HepG2 (cell line): ENCODE results near the gene TNFAIP1. TPM values are rescaled to one million over a fixed set of nuclear protein-coding genes. Genes with fewer than 3 reads are reported as not detected.

ENCODE experiments used
- ATAC-seq: fragments of 200-7000 bp; cut with Tn5 transposase; 3 replicates; pipeline ENCODE4 v1.9.1; 2020; ENCODE audit warnings: mild to moderate bottlenecking, moderate library complexity
- BruUV-seq: library from RNA; stranded (reverse); fragments of 400-500 nt; replicated peaks from 2 replicates; lab custom pipeline; 2021; lab: Mats Ljungman, UMichigan
- CTCF ChIA-PET: fragments of 300-600 bp; formaldehyde crosslinking; extraction: SDS; loops from one replicate; lab custom pipeline; 2021; ENCODE audit warnings: low total read pairs, inconsistent platforms, low intra/inter-chr PET ratio; lab: Yijun Ruan, JAX
- POLR2A ChIA-PET: fragments of 350-600 bp; sonication (Branson Sonifier 250); formaldehyde crosslinking; loops from one replicate; lab custom pipeline; 2020; ENCODE audit warnings: antibody characterized with exemption, inconsistent platforms; lab: Yijun Ruan, JAX
- DNase-seq: peaks from one replicate; pipeline ENCODE4 v3.0.0-alpha.2; 2015; ENCODE audit warnings: low spot score
- FAIRE-seq: peaks from 3 replicates; lab custom pipeline; 2011; peaks lifted over from hg19 to GRCh38; lab: Jason Lieb, UNC
- H2AFZ ChIP-seq: one replicate; pipeline ENCODE4 v1.6.1; 2011; ENCODE audit warnings: low read length, inconsistent platforms
- H3K27ac ChIP-seq: fragments of 300-600 bp; 3 replicates; pipeline ENCODE4 v1.8.0; 2011; ENCODE audit warnings: mixed run types, mild to moderate bottlenecking, mixed read lengths, low read length, inconsistent platforms; ENCODE audit not compliant: insufficient read depth; ENCODE audit errors: extremely low read length
- H3K27me3 ChIP-seq, 2 experiments: fragments of 200-600 bp in 1 of 2; 2 replicates in 1 of 2; 3 replicates in 1 of 2; pipeline versions ENCODE4 v1.6.0 to v1.8.0; 2011; ENCODE audit warnings: low read length in 2 of 2, mild to moderate bottlenecking in 2 of 2, moderate library complexity in 2 of 2, inconsistent platforms in 1 of 2; ENCODE audit not compliant: insufficient read depth in 2 of 2, control insufficient read depth in 1 of 2
- H3K36me3 ChIP-seq, 2 experiments: fragments of 200-600 bp in 1 of 2; replicated peaks in 1 of 2; 2 replicates in 1 of 2; 3 replicates in 1 of 2; pipeline versions ENCODE4 v1.5.1 to v1.8.0; 2011; ENCODE audit warnings: low read length in 2 of 2, inconsistent platforms in 1 of 2; ENCODE audit not compliant: insufficient read depth in 2 of 2, control insufficient read depth in 1 of 2
- H3K4me1 ChIP-seq: 2 replicates; pipeline ENCODE4 v1.5.1; 2012; ENCODE audit warnings: low read length, inconsistent platforms; ENCODE audit not compliant: insufficient read depth
- H3K4me2 ChIP-seq: 2 replicates; pipeline ENCODE4 v1.6.0; 2011; ENCODE audit warnings: low read depth, low read length, inconsistent platforms
- H3K4me3 ChIP-seq, 3 experiments: fragments of 200-600 bp in 1 of 3; sonication (generic), shearing (Covaris generic) in 1 of 3; replicated peaks in 1 of 3; 2 replicates each; pipeline ENCODE4 v1.5.1; 2011 to 2016; ENCODE audit warnings: low read length in 3 of 3, inconsistent platforms in 2 of 3, low read depth in 2 of 3, mild to moderate bottlenecking in 2 of 3, control low read depth in 1 of 3, mixed read lengths in 1 of 3; ENCODE audit not compliant: insufficient read depth in 1 of 3
- H3K79me2 ChIP-seq: one replicate; pipeline ENCODE4 v1.6.1; 2011; ENCODE audit warnings: low read length, inconsistent platforms; ENCODE audit not compliant: insufficient read depth
- H3K9ac ChIP-seq: 2 replicates; pipeline ENCODE4 v1.6.0; 2011; ENCODE audit warnings: mild to moderate bottlenecking, low read depth, low read length, inconsistent platforms; ENCODE audit not compliant: insufficient read depth
- H3K9me3 ChIP-seq: 2 replicates; pipeline ENCODE4 v1.5.1; 2012; ENCODE audit warnings: mild to moderate bottlenecking, low read length
- H4K20me1 ChIP-seq: 2 replicates; pipeline ENCODE4 v1.6.0; 2011; ENCODE audit warnings: inconsistent platforms, mild to moderate bottlenecking, low read length, moderate library complexity; ENCODE audit not compliant: insufficient read depth
- BRD4 ChIP-seq: sonication (generic); formaldehyde crosslinking; IDR thresholded peaks from 2 replicates; pipeline ENCODE4 v1.4.0; 2020; ENCODE audit warnings: missing genetic modification reagents
- HNRNPUL1 ChIP-seq: fragments of 200-400 bp; formaldehyde crosslinking; IDR thresholded peaks from 2 replicates; pipeline ENCODE4 v1.6.1; 2017; ENCODE audit warnings: low read depth, mild to moderate bottlenecking, low read length, moderate library complexity
- TSC22D2 ChIP-seq: sonication (generic); formaldehyde crosslinking; IDR thresholded peaks from 2 replicates; pipeline ENCODE4 v1.5.1; 2020; ENCODE audit warnings: missing genetic modification reagents, mild to moderate bottlenecking, borderline replicate concordance
- ZBTB21 ChIP-seq: sonication (generic); formaldehyde crosslinking; IDR thresholded peaks from 2 replicates; pipeline ENCODE4 v1.4.0; 2020; ENCODE audit warnings: missing genetic modification reagents
- ZMYM3 ChIP-seq: sonication (generic); formaldehyde crosslinking; IDR thresholded peaks from 2 replicates; pipeline ENCODE4 v1.5.1; 2020; ENCODE audit warnings: mild to moderate bottlenecking, missing genetic modification reagents
- ZNF615 ChIP-seq: sonication (generic); formaldehyde crosslinking; IDR thresholded peaks from 2 replicates; pipeline ENCODE4 v1.5.0; 2020; ENCODE audit warnings: mild to moderate bottlenecking, missing genetic modification reagents, borderline replicate concordance
- in situ Hi-C: cut with HindIII; loops from 2 replicates; pipeline ENCODE4 v1.10.0; 2017; ENCODE audit warnings: low pct_unique_long_range_greater_than_20kb; ENCODE audit not compliant: extremely low pct_ligation_motif_present
- intact Hi-C: fragments of 100-400 bp; cut with micrococcal nuclease; formaldehyde crosslinking; loops from one replicate; pipeline ENCODE4 v1.10.0; 2022; ENCODE audit not compliant: unreplicated experiment
- polyA plus RNA-seq, 8 experiments: library from polyadenylated mRNA; depleted of rRNA in 3 of 8; stranded (reverse) in 7 of 8; unstranded in 1 of 8; fragments of >200 nt; fragmentation: Illumina TruSeq in 4 of 8; extraction: Trizol in 4 of 8; gene quantifications; 2 replicates each; pipeline versions ENCODE4 v1.2.1 to v1.2.3, GENCODE V29; 2011 to 2016; ENCODE audit warnings: low read depth in 4 of 8, missing spikeins in 1 of 8, mixed read lengths in 1 of 8; ENCODE audit not compliant: insufficient read depth in 1 of 8
- total RNA-seq, 5 experiments: library from RNA; depleted of rRNA; stranded (reverse); fragments of >200 nt; fragmentation: Illumina TruSeq; extraction: Trizol; gene quantifications; 2 replicates each; pipeline ENCODE4 v1.2.3, GENCODE V29; 2016; ENCODE audit warnings: low read depth in 1 of 5
- TF ChIP-seq, protein P1 (sequence below): IDR thresholded peaks from 2 replicates; pipeline ENCODE4 v1.6.1; 2016; ENCODE audit warnings: missing compliant biosample characterization, missing genetic modification reagents, borderline replicate concordance
- TF ChIP-seq, protein P2 (sequence below): sonication (generic); formaldehyde crosslinking; IDR thresholded peaks from 2 replicates; pipeline ENCODE4 v1.4.0; 2020; ENCODE audit warnings: mild to moderate bottlenecking, missing genetic modification reagents
- TF ChIP-seq, protein P3 (sequence below): sonication (generic); formaldehyde crosslinking; IDR thresholded peaks from 2 replicates; pipeline ENCODE4 v1.8.0; 2022; ENCODE audit warnings: mild to moderate bottlenecking, missing genetic modification reagents, moderate library complexity
- TF ChIP-seq, protein P4 (sequence below): sonication (generic); formaldehyde crosslinking; IDR thresholded peaks from 2 replicates; pipeline ENCODE4; 2020; ENCODE audit warnings: missing genetic modification reagents, mild to moderate bottlenecking, borderline replicate concordance
- TF ChIP-seq, protein P5 (sequence below): sonication (generic); formaldehyde crosslinking; IDR thresholded peaks from 2 replicates; pipeline ENCODE4 v1.4.0; 2020; ENCODE audit warnings: missing genetic modification reagents
- TF ChIP-seq, protein P6 (sequence below): sonication (generic); formaldehyde crosslinking; IDR thresholded peaks from 2 replicates; pipeline ENCODE4 v1.9.0; 2021; ENCODE audit warnings: missing genetic modification reagents, borderline replicate concordance

Gene TNFAIP1
- total and polyA plus RNA-seq, 2 of the 13 experiments (the other 11 are each of a cell fraction or from before 2014, with no cell fraction given), result 17.5 to 40.6 TPM

DNA sequence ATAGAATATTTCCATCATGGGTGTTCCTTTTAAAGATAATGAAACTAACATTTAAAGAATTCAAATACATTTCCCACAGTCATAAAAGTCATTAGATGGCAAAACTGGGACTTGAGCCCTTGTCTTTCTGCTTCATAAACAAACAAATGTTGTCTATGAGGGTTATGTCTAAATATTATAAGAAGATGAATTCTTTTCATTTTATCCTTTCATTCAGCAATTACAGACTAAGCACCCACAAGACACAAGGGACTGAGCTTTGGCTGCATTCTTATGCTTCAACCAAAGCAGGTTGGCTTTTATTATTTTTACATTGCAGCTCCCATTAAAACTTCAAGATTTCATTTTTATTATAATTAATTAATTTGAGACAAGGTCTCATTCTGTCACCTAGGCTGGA, 50.8 kb downstream of the TNFAIP1 start:
- Histone ChIP-seq H4K20me1 (no peaks in the 10 kb centered on the region), H3K9me3 (no peaks in the 10 kb centered on the region), H2AFZ (no peak overlapping the region), H3K79me2 (no peaks in the 10 kb centered on the region), H3K36me3 (no peaks in the 10 kb centered on the region), H3K9ac (no peak overlapping the region), H3K4me2 (no peak overlapping the region), H3K27ac (no peak overlapping the region), H3K4me3 (no peak overlapping the region), H3K27me3 (no peaks in the 10 kb centered on the region), H3K4me1 (peaks cover 13% of the 10 kb centered on the region)
- intact Hi-C loops (no loop called here), in situ Hi-C loops (no loop called here)
- ChIA-PET CTCF (no interaction called here), POLR2A (no interaction called here)
- no peak for DNase-seq
- no peak for FAIRE-seq
- ATAC-seq, result no peak
- BruUV-seq, result no TSS peak
- TF ChIP-seq TSC22D2 (CRISPR knock-in tag) (no peak), BRD4 (CRISPR knock-in tag) (no peak), ZMYM3 (CRISPR knock-in tag) (no peak), ZBTB21 (CRISPR knock-in tag) (no peak), ZNF615 (CRISPR knock-in tag) (no peak), HNRNPUL1 (no peak)
- TF ChIP-seq, protein P1, sequence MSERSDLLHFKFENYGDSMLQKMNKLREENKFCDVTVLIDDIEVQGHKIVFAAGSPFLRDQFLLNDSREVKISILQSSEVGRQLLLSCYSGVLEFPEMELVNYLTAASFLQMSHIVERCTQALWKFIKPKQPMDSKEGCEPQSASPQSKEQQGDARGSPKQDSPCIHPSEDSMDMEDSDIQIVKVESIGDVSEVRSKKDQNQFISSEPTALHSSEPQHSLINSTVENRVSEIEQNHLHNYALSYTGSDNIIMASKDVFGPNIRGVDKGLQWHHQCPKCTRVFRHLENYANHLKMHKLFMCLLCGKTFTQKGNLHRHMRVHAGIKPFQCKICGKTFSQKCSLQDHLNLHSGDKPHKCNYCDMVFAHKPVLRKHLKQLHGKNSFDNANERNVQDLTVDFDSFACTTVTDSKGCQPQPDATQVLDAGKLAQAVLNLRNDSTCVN (CRISPR knock-in tag), result no peak
- TF ChIP-seq, protein P2, sequence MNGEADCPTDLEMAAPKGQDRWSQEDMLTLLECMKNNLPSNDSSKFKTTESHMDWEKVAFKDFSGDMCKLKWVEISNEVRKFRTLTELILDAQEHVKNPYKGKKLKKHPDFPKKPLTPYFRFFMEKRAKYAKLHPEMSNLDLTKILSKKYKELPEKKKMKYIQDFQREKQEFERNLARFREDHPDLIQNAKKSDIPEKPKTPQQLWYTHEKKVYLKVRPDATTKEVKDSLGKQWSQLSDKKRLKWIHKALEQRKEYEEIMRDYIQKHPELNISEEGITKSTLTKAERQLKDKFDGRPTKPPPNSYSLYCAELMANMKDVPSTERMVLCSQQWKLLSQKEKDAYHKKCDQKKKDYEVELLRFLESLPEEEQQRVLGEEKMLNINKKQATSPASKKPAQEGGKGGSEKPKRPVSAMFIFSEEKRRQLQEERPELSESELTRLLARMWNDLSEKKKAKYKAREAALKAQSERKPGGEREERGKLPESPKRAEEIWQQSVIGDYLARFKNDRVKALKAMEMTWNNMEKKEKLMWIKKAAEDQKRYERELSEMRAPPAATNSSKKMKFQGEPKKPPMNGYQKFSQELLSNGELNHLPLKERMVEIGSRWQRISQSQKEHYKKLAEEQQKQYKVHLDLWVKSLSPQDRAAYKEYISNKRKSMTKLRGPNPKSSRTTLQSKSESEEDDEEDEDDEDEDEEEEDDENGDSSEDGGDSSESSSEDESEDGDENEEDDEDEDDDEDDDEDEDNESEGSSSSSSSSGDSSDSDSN (CRISPR knock-in tag), result no peak
- TF ChIP-seq, protein P3, sequence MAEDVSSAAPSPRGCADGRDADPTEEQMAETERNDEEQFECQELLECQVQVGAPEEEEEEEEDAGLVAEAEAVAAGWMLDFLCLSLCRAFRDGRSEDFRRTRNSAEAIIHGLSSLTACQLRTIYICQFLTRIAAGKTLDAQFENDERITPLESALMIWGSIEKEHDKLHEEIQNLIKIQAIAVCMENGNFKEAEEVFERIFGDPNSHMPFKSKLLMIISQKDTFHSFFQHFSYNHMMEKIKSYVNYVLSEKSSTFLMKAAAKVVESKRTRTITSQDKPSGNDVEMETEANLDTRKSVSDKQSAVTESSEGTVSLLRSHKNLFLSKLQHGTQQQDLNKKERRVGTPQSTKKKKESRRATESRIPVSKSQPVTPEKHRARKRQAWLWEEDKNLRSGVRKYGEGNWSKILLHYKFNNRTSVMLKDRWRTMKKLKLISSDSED, result no peak
- TF ChIP-seq, protein P4, sequence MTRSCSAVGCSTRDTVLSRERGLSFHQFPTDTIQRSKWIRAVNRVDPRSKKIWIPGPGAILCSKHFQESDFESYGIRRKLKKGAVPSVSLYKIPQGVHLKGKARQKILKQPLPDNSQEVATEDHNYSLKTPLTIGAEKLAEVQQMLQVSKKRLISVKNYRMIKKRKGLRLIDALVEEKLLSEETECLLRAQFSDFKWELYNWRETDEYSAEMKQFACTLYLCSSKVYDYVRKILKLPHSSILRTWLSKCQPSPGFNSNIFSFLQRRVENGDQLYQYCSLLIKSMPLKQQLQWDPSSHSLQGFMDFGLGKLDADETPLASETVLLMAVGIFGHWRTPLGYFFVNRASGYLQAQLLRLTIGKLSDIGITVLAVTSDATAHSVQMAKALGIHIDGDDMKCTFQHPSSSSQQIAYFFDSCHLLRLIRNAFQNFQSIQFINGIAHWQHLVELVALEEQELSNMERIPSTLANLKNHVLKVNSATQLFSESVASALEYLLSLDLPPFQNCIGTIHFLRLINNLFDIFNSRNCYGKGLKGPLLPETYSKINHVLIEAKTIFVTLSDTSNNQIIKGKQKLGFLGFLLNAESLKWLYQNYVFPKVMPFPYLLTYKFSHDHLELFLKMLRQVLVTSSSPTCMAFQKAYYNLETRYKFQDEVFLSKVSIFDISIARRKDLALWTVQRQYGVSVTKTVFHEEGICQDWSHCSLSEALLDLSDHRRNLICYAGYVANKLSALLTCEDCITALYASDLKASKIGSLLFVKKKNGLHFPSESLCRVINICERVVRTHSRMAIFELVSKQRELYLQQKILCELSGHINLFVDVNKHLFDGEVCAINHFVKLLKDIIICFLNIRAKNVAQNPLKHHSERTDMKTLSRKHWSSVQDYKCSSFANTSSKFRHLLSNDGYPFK, result no peak
- TF ChIP-seq, protein P5, sequence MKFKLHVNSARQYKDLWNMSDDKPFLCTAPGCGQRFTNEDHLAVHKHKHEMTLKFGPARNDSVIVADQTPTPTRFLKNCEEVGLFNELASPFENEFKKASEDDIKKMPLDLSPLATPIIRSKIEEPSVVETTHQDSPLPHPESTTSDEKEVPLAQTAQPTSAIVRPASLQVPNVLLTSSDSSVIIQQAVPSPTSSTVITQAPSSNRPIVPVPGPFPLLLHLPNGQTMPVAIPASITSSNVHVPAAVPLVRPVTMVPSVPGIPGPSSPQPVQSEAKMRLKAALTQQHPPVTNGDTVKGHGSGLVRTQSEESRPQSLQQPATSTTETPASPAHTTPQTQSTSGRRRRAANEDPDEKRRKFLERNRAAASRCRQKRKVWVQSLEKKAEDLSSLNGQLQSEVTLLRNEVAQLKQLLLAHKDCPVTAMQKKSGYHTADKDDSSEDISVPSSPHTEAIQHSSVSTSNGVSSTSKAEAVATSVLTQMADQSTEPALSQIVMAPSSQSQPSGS (CRISPR knock-in tag), result no peak
- TF ChIP-seq, protein P6, sequence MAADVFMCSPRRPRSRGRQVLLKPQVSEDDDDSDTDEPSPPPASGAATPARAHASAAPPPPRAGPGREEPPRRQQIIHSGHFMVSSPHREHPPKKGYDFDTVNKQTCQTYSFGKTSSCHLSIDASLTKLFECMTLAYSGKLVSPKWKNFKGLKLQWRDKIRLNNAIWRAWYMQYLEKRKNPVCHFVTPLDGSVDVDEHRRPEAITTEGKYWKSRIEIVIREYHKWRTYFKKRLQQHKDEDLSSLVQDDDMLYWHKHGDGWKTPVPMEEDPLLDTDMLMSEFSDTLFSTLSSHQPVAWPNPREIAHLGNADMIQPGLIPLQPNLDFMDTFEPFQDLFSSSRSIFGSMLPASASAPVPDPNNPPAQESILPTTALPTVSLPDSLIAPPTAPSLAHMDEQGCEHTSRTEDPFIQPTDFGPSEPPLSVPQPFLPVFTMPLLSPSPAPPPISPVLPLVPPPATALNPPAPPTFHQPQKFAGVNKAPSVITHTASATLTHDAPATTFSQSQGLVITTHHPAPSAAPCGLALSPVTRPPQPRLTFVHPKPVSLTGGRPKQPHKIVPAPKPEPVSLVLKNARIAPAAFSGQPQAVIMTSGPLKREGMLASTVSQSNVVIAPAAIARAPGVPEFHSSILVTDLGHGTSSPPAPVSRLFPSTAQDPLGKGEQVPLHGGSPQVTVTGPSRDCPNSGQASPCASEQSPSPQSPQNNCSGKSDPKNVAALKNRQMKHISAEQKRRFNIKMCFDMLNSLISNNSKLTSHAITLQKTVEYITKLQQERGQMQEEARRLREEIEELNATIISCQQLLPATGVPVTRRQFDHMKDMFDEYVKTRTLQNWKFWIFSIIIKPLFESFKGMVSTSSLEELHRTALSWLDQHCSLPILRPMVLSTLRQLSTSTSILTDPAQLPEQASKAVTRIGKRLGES (CRISPR knock-in tag), result no peak
